Prostate gland (tissue), 2 donors: Measurements from ENCODE around the gene CACNA2D4. TPM values are rescaled to one million over a fixed set of nuclear protein-coding genes. Genes with fewer than 3 reads are reported as not detected.

Source experiments
- DNase-seq: peaks from one replicate; pipeline ENCODE4 v3.0.0-alpha.2; 2019; ENCODE audit warnings: low spot score
- H3K27ac ChIP-seq, 2 donors: fragments of 200-600 bp; sonication (generic); 2 replicates each; pipeline ENCODE4 v1.5.1; 2017 to 2019
- H3K27me3 ChIP-seq: fragments of 200-600 bp; sonication (generic); replicated peaks from 2 replicates; pipeline ENCODE4 v1.5.1; 2019; ENCODE audit not compliant: insufficient read depth
- H3K36me3 ChIP-seq, 2 donors: fragments of 200-600 bp; sonication (generic); 1 replicate in 1 of 2; 2 replicates in 1 of 2; pipeline versions ENCODE4 v1.5.1 to v1.8.1; 2017 to 2019
- H3K4me1 ChIP-seq: fragments of 200-600 bp; sonication (generic); replicated peaks from 2 replicates; pipeline ENCODE4 v1.5.1; 2019
- H3K4me3 ChIP-seq, 2 donors: fragments of 200-600 bp; sonication (generic); 2 replicates each; pipeline ENCODE4 v1.5.1; 2017 to 2019
- H3K9me3 ChIP-seq: fragments of 200-600 bp; sonication (generic); 2 replicates; pipeline ENCODE4 v1.5.1; 2017
- POLR2A ChIP-seq: fragments of 450-650 bp; IDR thresholded peaks from one replicate; pipeline ENCODE4 v1.6.1; 2016; ENCODE audit warnings: antibody characterized with exemption, mild to moderate bottlenecking
- POLR2AphosphoS5 ChIP-seq: sonication (generic); formaldehyde crosslinking; IDR thresholded peaks from one replicate; pipeline ENCODE4 v1.6.1; 2017; ENCODE audit warnings: antibody characterized with exemption
- WGBS: methylation state at CpG from one replicate; pipeline ENCODE4 v1.1.5; 2018; 5-methylcytosine and 5-hydroxymethylcytosine counted together
- intact Hi-C: fragments of 100-400 bp; cut with DNase I; formaldehyde crosslinking; loops from one replicate; pipeline ENCODE4 v1.14.2; 2022
- total RNA-seq, 2 donors: library from RNA; depleted of rRNA; stranded (reverse); fragments of >200 nt; gene quantifications; one replicate each; pipeline ENCODE4 v1.1.0, GENCODE V29; 2016
- TF ChIP-seq, protein P1 (sequence below), 4 experiments: fragments of 200-600 bp in 2 of 4; fragments of 450-650 bp in 2 of 4; sonication (generic) in 2 of 4; IDR thresholded peaks; 1 replicate in 3 of 4; 2 replicates in 1 of 4; pipeline ENCODE4 v1.5.1; 2016 to 2019; ENCODE audit warnings: antibody characterized with exemption in 4 of 4, mild to moderate bottlenecking in 2 of 4, moderate library complexity in 2 of 4

Gene CACNA2D4
- total RNA-seq, 2 donors from 2014 or later, result 1.4 to 9.4 TPM

GRCh38 chr12:1809591-1810190 lies 108.8 kb downstream of the CACNA2D4 start:
- no peak overlapping the region for H3K4me3 ChIP-seq
- H3K4me1 ChIP-seq, result no peaks in the 10 kb centered on the region
- no peak overlapping the region for H3K27ac ChIP-seq
- no peaks in the 10 kb centered on the region for H3K9me3 ChIP-seq
- H3K27me3 ChIP-seq, result no peaks in the 10 kb centered on the region
- intact Hi-C loops, result no loop called here
- DNase-seq, result no peak
- WGBS, result 90% methylated on average over 13 of the region's 13 CpGs
- H3K36me3 ChIP-seq, result no peaks in the 10 kb centered on the region
- no peak for TF ChIP-seq POLR2AphosphoS5
- TF ChIP-seq, protein P1, sequence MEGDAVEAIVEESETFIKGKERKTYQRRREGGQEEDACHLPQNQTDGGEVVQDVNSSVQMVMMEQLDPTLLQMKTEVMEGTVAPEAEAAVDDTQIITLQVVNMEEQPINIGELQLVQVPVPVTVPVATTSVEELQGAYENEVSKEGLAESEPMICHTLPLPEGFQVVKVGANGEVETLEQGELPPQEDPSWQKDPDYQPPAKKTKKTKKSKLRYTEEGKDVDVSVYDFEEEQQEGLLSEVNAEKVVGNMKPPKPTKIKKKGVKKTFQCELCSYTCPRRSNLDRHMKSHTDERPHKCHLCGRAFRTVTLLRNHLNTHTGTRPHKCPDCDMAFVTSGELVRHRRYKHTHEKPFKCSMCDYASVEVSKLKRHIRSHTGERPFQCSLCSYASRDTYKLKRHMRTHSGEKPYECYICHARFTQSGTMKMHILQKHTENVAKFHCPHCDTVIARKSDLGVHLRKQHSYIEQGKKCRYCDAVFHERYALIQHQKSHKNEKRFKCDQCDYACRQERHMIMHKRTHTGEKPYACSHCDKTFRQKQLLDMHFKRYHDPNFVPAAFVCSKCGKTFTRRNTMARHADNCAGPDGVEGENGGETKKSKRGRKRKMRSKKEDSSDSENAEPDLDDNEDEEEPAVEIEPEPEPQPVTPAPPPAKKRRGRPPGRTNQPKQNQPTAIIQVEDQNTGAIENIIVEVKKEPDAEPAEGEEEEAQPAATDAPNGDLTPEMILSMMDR (IDR thresholded peaks at IDR 0.05), result no peak
- no peak for TF ChIP-seq POLR2A

DNA sequence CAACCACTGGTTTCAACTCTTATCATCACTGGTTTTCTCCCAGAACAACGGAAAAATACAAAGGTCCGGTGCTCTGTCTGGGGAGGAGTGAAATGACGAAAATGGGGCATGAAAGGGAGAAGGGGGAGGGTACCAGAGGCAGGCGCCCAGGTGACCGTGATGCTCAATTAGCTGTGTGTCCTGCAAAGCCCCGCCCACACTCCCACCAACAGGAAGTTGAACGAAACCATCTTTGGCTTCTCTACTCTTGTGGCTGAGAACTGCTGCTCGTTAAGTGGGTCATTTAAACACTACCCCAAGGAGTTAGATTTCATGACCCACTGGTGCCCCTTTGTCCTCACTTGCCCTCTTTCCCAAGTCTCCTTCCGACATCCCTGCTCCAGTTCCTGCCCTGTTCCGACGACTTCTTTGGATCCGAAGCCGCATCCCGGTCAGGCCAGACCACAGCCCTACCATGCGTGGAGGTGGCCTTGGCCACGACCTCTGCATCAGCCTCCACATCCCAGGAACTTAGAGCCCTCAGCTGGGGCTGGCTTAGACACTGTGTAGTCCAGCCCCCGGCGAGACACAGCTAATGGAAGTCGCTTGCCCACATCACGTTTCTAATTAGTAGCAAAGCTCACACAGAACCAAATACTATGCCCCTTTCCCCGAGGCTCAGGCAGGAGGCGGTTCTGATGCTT lies 109.5 kb downstream of the CACNA2D4 start:
- no peak for DNase-seq
- intact Hi-C loops, result no loop called here
- Histone ChIP-seq H3K36me3 (no peaks in the 10 kb centered on the region), H3K27me3 (no peaks in the 10 kb centered on the region), H3K27ac (no peak overlapping the region), H3K9me3 (no peaks in the 10 kb centered on the region), H3K4me1 (no peaks in the 10 kb centered on the region), H3K4me3 (no peak overlapping the region)
- TF ChIP-seq, protein P1 (IDR thresholded peaks at IDR 0.05), result no peak
- TF ChIP-seq POLR2AphosphoS5 (no peak), POLR2A (no peak)
- 89% methylated on average over 22 of the region's 22 CpGs for WGBS

- intact Hi-C loops, result no loop called here
- WGBS, result 88% methylated on average over 19 of the region's 19 CpGs
- no peak for TF ChIP-seq POLR2AphosphoS5
- TF ChIP-seq POLR2A, result no peak
- TF ChIP-seq, protein P1 (IDR thresholded peaks at IDR 0.05), result no peak
- no peak overlapping the region for H3K27ac ChIP-seq
- H3K4me1 ChIP-seq, result no peaks in the 10 kb centered on the region
- no peaks in the 10 kb centered on the region for H3K27me3 ChIP-seq
- H3K4me3 ChIP-seq, result no peak overlapping the region
- no peaks in the 10 kb centered on the region for H3K9me3 ChIP-seq
- H3K36me3 ChIP-seq, result no peaks in the 10 kb centered on the region
- no peak for DNase-seq
These were observed 110.2 kb downstream of the CACNA2D4 start for GRCh38 chr12:1808036-1808797.

GRCh38 chr12:1807087-1807860 lies 111.2 kb downstream of the CACNA2D4 start:
- Histone ChIP-seq H3K4me1 (no peaks in the 10 kb centered on the region), H3K27me3 (no peaks in the 10 kb centered on the region), H3K27ac (no peak overlapping the region), H3K4me3 (no peak overlapping the region), H3K36me3 (no peaks in the 10 kb centered on the region), H3K9me3 (no peaks in the 10 kb centered on the region)
- TF ChIP-seq, protein P1 (IDR thresholded peaks at IDR 0.05), result no peak
- no peak for TF ChIP-seq POLR2AphosphoS5
- TF ChIP-seq POLR2A, result no peak
- DNase-seq, result no peak
- WGBS, result 92% methylated on average over 15 of the region's 15 CpGs
- intact Hi-C loops, result no loop called here
